DMS53 treated with DMSO at 0.1 percent for 48 hours (cell line): ENCODE measurements around the gene C1QTNF9B.
"Not testable (repeated sequence)": the region's sequence is repeated elsewhere in the genome, so short reads cannot be mapped to it uniquely, and the experiment has no call there.

Experiments used
- DNase-seq: peaks from one replicate; lab custom pipeline; 2025; ENCODE audit not compliant: unreplicated experiment; lab: John Stamatoyannopoulos, UW

The C1QTNF9B gene

GRCh38 chr13:23898101-23898500 lies 799 bp upstream of the C1QTNF9B start:
- DNase-seq, result no peak

DNA sequence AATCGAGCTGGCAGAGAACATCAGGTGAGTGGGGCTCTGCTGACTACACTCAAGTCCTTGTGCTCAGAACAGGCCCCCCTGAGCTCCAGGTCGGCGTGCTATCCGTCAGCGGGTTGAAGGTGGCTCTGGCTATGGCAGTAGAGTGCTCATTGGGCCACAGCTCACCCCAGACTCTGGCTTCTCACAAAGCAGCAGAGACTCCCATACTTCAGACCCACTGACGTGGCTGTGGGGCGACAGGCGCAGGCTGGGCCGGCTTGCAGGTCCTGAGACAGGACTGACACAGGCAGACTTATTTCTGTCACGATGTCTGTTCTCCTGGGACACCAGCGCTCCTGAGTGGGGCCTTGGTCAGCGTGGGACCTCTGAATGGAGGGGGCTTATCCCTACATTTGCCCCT lies 2.6 kb downstream of the C1QTNF9B start:
- not testable (repeated sequence) for DNase-seq

- DNase-seq, result not testable (repeated sequence)
Observed at GRCh38 chr13:23893791-23894190, 3.5 kb downstream of the C1QTNF9B start.

GRCh38 chr13:23889615-23890607 lies 7.4 kb downstream of the C1QTNF9B start:
- DNase-seq, result peak; percentile 46

GRCh38 chr13:23888658-23889614 lies 8.4 kb downstream of the C1QTNF9B start, which contains the start of gene MIPEP:
Gene MIPEP, minus strand, starts transcription at chr13:23889400. Its CDS starts 80 bp downstream, at chr13:23889320.
- DNase-seq, result peak; percentile 92

- not testable (repeated sequence) for DNase-seq
Observed at GRCh38 chr13:23884361-23884760, 12.9 kb downstream of the C1QTNF9B start.

DNA sequence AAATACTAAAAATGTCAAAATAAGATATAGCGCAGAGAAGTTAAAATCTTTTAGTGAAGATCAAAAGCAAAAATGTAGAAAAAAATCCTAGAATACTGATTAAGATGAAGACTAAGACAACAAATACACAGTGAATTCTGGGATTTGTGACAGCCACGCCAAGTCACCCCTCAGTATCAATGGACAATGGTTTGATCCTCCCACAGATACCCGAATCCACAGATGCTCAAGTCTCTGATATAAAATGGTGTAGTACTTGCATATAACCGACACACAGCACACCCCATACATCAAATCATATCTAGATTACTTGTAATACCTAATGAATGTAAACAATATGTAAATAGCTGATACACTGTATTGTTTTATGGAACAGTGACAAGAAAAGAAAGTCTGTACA lies 14.0 kb downstream of the C1QTNF9B start:
- DNase-seq, result no peak

DNA sequence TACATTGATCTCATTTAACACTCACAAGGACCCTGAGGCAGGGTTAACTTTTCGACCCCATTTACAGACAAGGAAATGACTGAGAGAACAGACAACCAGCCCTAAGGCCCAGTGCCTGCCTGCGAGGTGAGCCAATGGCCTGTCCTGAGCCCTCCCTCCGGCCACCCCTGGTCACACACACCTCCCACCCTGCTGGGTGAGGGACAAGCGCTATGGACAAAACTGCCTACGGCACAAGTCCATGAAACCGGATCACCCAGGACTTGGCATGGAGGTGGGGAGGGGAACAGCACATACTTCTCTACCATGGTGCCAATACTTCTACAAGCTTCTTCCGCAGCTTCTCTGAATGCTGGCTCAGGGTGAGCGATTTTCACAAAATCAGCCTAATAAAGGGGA lies 15.9 kb downstream of the C1QTNF9B start:
- not testable (repeated sequence) for DNase-seq

DNA sequence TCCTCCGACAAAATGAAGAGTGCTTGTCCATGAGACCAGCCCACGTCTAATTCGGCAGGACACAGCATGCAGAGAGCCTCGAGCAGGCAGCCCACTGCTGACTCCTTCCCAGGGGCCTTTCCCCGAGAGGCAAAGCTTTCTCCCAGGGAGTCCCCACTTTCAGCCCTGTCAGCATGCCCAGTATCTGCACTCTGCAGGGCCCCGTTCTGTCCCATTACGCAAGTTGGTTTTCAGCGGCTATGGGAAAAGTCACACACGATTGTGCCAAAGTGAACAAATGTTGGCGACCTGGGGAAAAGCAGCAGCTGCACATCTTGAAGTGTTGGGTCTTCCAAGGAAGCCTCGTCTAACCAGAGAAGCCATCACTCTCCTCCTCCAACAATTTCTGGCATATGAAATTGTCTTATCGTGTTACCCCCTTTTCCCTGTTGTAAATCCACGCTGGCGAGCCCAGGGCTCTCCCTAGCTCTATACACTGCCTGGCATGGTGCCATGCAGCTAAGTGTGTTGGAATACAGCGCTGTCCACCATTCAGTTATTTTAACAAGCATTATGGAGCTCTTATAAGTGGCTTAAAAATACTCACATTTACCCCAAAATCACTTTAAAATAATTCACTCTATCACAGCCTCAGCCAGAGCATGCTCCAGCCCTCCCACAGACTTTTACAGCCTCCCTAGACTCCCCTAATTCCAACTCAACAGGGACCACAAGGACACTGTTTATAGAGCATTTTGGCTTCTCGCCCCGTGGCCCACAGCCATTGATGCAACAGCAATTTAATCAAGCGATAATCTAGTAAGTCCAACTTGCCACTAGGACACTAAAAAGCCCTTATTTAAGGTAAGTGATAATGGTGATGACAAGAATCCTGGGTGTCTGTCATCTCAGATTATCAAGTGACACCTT lies 16.6 kb downstream of the C1QTNF9B start:
- DNase-seq, result not testable (repeated sequence)

GRCh38 chr13:23877286-23877685 lies 20.0 kb downstream of the C1QTNF9B start:
- no peak for DNase-seq

- peak; percentile 17 for DNase-seq
Observed at GRCh38 chr13:23876265-23876664, 21.0 kb downstream of the C1QTNF9B start.

DNA sequence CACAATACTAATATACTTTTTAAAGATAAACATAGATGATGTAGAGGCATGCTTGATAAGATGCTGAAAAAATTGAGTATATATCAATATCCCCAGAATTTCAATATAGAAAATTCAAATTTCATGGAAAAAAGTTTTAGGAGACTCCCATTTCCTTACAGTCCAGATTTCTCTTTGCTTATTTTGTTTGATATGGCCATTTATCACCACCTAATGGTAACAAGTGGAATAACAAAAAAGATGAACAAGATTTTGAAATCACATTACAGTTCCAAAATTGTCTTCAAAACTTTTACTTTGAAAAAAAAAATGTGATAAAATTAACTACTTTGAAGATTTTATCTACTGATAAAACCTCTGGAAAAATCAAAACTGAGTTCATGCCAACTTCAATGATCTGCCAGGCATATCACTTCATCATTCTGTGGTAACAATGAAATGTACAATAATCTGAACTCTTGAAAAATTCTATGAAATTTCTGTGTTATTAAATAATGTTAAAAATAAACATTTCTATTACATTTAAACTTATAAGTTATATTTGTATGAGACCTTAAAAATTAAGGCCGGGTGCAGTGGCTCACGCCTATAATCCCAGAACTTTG lies 25.6 kb downstream of the C1QTNF9B start:
- peak; percentile 28 for DNase-seq

DNA sequence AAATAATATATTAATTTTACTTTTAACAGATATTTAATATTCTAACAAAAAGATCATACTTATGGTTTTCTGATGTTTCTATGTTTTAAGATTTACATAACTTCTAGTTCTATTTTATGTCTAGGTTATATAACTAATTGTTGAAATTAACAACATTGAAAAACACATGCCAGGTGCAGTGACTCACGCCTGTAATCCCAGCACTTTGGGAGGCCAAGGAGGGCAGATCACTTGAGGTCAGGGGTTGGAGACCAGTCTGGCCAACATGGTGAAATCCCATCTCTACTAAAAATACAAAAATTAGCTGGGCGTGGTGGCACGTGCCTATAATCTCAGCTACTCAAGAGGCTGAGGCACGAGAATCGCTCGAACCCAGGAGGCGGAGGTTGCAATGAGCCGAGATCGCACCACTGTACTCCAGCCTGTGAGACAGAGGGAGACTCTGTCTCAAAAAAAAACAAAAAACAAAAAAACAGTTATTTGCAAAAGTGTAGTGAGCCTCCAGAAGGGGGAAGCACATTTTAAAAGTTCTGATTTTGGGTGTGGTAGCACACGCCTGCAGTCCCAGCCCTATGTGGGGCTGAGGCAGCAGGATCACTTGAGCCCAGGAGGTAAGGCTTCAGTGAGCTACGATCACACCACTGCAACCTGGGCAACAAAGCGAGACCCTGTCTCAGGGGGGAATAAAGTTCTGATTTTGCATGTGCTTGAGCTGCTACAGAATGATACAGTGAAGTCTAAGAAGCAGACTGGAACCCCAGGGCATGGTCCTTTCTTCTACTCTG lies 26.8 kb downstream of the C1QTNF9B start:
- no peak for DNase-seq

DNA sequence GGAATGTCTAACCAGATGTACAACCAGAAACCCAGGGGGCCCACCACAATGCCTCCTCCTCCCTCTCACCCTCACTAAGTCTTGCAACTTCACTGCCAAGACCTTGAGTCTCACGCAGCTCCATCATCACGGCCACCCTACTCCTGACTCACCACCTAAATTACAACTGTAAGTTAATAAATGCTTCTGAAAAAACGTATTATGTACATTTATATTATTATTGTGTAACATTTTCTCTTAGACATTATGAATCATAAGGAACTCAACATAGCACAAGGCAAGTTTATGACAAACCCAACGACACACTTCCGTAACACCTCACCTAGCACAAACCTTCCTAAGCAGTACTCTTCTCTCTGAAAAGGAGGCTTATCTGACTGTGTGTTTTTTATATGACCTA lies 28.8 kb downstream of the C1QTNF9B start:
- no peak for DNase-seq

- no peak for DNase-seq
Observed at GRCh38 chr13:23867027-23867491, 30.2 kb downstream of the C1QTNF9B start.

DNA sequence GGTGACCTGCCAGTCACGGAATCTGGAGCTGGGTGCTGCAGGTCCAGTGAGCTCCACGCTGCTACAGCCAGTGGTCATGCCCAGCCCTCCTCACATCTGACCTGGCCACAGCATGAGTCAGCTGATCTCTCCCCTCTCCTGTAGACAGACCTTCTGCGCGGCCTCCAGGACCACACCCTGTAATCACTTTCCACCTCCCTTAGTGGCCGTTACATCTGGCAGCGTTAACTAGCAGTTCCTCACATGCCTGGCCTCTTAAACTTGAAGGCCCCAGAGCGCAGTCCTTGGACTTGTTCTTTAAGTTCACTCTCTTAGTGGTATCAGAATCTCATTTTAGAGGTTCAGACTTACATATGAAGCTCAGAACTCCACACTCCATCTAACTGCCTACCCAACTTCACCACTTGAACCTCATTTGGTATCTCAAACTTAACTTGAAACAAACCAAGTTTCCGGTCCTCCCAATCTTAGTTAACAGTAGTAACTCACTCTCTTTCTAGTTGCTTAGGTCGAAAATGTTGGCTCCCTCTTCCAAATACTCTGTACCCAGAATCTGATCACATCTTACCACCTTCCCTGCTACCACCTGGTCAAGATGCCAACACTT lies 30.8 kb downstream of the C1QTNF9B start:
- no peak for DNase-seq

- no peak for DNase-seq
Observed at GRCh38 chr13:23865906-23866305, 31.4 kb downstream of the C1QTNF9B start.

DNA sequence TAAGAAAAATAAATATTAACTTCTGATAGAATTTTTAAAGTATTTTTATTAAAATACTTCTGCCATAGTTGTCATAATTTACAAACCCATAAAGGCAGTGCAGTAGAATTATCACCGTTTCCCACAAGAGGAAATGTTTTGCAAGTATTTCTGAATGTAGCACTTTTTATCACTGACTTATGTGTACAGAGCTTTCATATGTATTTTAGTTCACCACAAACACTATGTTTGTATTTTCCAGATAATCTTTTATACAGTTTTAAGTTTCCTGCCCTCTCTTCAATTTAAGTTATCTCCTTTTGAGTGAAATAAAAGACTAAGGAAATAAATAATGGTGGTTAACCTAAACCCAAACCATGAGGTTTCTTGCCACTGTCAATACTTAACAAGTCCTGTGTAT lies 32.3 kb downstream of the C1QTNF9B start:
- no peak for DNase-seq

DNA sequence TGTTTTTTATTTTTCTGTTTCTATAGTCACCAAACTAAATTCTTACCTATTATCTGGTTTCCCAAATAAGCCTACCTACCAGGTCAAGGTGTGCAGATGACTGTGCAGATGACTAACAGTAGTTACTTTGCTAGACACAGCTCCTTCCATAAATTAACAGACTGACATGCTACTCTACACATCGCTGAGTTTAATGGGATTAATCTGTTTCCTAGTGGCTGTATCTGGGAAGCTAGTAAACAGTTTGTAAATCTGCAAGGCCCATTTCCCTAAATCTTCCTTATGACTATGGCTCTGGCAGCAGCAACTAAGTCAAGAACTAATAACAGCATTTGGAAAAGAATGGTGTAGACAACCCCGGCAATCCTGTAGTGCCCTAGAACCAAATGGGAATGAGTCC lies 36.0 kb downstream of the C1QTNF9B start:
- no peak for DNase-seq
